ENCODE results near the gene CLEC2A.

The CLEC2A gene

DNA sequence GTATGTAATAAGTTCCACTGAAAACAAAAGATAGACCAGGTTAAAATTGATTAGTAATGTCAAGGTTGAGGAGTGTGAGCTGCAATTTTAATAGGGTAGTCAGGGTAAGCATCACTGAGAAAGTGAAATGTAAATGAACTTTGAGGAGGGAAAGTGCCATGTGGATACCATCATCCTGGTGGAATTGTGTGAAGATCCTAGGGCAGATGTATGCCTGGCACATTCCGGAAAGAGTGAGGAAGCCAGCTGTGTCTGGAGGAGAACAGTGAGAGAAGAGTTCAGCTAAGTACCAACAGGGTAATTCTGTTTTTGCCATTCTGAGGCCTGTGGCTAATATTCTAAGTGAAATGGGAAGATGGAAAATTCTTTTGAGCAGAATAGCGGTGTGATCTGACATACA is 2.9 kb upstream of the CLEC2A start:
- no peak for DNase-seq (ENCODE audit: low read depth)
- TF ChIP-seq, protein P1, sequence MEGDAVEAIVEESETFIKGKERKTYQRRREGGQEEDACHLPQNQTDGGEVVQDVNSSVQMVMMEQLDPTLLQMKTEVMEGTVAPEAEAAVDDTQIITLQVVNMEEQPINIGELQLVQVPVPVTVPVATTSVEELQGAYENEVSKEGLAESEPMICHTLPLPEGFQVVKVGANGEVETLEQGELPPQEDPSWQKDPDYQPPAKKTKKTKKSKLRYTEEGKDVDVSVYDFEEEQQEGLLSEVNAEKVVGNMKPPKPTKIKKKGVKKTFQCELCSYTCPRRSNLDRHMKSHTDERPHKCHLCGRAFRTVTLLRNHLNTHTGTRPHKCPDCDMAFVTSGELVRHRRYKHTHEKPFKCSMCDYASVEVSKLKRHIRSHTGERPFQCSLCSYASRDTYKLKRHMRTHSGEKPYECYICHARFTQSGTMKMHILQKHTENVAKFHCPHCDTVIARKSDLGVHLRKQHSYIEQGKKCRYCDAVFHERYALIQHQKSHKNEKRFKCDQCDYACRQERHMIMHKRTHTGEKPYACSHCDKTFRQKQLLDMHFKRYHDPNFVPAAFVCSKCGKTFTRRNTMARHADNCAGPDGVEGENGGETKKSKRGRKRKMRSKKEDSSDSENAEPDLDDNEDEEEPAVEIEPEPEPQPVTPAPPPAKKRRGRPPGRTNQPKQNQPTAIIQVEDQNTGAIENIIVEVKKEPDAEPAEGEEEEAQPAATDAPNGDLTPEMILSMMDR (conservative IDR thresholded peaks at IDR 0.05; ENCODE audit: low read depth, low read length) = no peak
- H3K4me3 ChIP-seq (ENCODE audit: low read length) = no peak overlapping the region

DNA sequence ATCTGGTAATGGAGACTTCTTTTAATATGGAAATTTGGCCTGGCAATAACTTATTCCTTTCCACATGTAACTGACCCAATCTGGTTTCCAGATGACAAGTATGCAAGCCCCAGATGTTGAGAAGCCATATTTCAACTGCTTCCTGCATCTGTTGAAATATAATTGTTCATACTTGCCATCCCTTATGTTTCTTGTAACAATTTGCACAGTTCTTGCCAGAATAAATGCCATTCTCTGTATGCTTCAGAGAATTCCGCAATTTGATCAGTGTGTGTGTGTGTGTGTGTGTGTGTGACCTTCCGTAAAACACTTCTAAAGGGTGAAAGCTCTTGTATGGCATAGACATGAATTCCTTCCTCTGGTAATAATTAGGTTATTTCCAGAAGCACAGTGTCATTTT is 1.8 kb upstream of the CLEC2A start:
- no peak overlapping the region for H3K4me3 ChIP-seq (ENCODE audit: low read length)
- TF ChIP-seq, protein P1 (conservative IDR thresholded peaks at IDR 0.05; ENCODE audit: low read depth, low read length) = no peak
- DNase-seq (ENCODE audit: low read depth) = no peak

DNA sequence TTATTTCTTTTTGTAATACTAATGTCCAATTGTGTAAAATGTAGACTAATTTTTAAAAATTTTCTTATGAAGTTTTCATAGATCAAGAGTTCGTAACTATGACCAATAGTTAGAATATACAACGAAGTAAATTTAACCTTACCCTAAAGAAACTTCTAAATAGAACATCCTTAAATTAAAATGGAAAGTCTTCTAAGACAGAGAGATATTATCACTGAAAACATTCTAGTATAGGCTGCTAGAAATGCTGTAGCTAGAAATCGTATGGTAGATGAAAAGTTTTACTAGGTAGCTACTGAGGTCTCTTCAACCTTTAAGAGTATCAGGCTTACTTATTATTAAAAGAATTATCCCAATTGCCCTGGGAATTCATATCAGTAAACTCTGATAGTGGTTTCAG is 925 bp downstream of the CLEC2A start:
- no peak overlapping the region for H3K4me3 ChIP-seq (ENCODE audit: low read length)
- TF ChIP-seq, protein P1 (conservative IDR thresholded peaks at IDR 0.05; ENCODE audit: low read depth, low read length) = no peak
- DNase-seq (ENCODE audit: low read depth) = no peak

DNA sequence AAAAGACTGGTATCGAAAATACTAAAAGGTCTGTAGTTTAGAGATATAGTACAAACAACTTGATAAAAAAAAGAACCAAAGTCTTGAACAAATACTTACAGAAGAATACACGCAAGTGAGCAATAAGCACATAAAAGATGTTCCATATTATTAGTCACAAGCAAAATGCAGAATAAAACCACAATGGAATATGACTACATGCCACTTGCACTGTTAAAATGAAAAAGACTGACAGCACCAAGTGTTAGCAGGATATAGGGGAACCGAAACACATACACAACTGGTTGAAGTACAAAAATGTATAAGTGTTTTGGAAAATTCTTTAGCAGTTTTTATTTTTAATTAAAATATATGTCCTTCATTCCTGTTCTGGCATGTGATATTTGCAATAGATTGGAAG is 3.6 kb downstream of the CLEC2A start:
- H3K4me3 ChIP-seq (ENCODE audit: low read length) = no peak overlapping the region
- no peak for DNase-seq (ENCODE audit: low read depth)
- TF ChIP-seq, protein P1 (conservative IDR thresholded peaks at IDR 0.05; ENCODE audit: low read depth, low read length) = no peak

DNA sequence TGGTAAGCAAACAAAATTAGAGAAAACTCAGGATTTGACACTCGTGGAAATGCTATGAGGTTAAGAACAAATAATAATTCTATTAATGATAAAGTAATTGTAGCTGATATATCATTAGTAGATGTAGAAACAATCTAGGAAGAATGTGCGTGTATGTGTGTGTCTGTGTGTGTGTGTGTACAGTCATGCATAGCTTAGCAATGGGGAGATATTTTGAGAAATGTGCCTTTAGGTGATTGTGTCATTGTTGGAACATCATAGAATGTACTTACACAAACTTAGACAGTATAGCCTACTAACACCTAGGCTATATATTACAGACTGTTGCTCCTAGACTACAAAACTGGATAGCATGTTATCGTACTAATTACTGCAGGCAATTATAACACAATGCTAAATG is 5.3 kb downstream of the CLEC2A start:
- no peak overlapping the region for H3K4me3 ChIP-seq (ENCODE audit: low read length)
- TF ChIP-seq, protein P1 (conservative IDR thresholded peaks at IDR 0.05; ENCODE audit: low read depth, low read length) = no peak
- DNase-seq (ENCODE audit: low read depth) = no peak

DNA sequence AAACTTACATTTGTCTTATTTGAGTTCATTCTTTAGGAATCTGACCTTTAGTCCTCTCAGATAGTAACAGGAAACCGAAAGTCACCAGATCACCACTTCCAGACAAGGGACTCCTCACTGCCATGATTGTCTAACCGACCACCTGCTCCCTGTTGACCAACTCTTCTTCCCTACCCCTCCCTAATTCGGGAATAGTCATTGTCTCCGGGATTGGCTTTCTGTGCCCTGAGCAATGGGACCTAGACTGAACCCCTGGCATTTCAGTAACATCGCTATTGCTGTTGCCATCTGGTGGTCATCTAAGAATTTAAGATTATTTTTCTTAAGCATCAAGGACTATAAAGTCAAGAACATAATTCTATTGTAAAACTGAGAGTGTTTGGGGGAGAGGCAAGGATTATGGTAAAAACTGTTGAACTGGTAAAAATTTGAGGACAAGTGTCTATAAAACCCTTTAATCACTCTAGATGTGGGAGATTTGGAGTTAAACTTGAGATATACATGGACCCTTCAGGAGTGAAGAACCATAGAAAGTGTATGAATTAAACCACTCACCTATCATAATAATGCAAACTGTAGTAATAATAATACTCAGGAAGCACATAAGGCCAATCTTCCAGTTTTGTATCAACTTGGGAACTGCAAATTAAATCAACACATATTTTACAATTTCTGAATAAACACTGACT is 6.3 kb downstream of the CLEC2A start:
- no peak overlapping the region for H3K4me3 ChIP-seq (ENCODE audit: low read length)
- TF ChIP-seq, protein P1 (conservative IDR thresholded peaks at IDR 0.05; ENCODE audit: low read depth, low read length) = peak; percentile 54
- peak; percentile 2 for DNase-seq (ENCODE audit: low read depth)

DNA sequence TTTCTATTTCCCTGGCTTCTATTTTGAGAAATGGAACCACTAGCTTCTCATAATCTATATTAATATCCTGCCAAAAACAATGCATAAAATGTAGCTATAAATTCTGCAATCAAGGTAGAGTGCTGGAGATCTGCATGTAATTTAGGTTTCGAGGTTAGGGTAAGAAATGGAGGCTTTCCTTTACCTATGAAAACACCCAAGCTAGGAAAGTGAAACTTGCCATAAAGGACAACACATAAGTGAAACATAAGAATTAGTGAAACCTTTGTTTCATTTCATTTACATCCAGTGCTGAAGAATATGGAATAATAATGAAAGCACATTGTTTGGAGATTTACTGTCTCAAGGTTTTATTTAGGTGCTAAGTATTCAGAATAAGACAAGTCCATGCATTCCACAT is 9.7 kb downstream of the CLEC2A start:
- TF ChIP-seq, protein P1 (conservative IDR thresholded peaks at IDR 0.05; ENCODE audit: low read depth, low read length) = no peak
- no peak overlapping the region for H3K4me3 ChIP-seq (ENCODE audit: low read length)
- DNase-seq (ENCODE audit: low read depth) = no peak

Data from retinal pigment epithelial cell (primary cell).